ENCODE measurements around the gene IQSEC1.

DNA sequence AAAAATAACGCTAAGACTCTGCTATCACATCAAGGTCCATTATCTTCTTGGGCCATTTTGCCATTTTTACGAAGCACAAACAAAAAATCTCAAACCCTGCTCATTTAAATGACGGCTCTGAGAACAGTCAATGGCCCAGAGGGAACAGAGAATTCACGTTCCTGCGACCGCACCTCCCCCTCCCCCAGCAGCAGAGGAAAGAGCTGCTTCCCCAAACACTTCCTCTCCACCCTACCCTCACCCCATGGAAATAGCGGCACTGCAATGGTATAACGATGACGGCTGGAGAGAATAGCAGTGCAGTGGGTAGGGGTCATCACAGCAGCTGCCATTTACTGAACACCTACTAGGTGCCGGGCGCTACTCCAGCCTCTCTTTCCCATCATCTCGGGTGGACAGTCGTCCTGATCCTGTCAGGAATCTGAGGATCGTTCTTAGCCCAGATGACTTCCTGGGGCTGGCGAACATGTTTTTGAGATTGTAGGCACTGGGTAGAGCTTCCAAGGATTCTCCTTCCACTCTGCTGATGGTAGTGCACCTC, 113.3 kb downstream of the IQSEC1 start:
- TF ChIP-seq TAF1 (IDR thresholded peaks at IDR 0.05; ENCODE audit: borderline replicate concordance, insufficient read depth, low read length) (no peak), POLR2AphosphoS5 (IDR thresholded peaks at IDR 0.05; ENCODE audit: low read depth, low read length) (no peak), FOXP2 (optimal IDR thresholded peaks at IDR 0.05; ENCODE audit: borderline replicate concordance, extremely low read depth, extremely low read length, insufficient read depth) (no peak)
- TF ChIP-seq, protein P1, sequence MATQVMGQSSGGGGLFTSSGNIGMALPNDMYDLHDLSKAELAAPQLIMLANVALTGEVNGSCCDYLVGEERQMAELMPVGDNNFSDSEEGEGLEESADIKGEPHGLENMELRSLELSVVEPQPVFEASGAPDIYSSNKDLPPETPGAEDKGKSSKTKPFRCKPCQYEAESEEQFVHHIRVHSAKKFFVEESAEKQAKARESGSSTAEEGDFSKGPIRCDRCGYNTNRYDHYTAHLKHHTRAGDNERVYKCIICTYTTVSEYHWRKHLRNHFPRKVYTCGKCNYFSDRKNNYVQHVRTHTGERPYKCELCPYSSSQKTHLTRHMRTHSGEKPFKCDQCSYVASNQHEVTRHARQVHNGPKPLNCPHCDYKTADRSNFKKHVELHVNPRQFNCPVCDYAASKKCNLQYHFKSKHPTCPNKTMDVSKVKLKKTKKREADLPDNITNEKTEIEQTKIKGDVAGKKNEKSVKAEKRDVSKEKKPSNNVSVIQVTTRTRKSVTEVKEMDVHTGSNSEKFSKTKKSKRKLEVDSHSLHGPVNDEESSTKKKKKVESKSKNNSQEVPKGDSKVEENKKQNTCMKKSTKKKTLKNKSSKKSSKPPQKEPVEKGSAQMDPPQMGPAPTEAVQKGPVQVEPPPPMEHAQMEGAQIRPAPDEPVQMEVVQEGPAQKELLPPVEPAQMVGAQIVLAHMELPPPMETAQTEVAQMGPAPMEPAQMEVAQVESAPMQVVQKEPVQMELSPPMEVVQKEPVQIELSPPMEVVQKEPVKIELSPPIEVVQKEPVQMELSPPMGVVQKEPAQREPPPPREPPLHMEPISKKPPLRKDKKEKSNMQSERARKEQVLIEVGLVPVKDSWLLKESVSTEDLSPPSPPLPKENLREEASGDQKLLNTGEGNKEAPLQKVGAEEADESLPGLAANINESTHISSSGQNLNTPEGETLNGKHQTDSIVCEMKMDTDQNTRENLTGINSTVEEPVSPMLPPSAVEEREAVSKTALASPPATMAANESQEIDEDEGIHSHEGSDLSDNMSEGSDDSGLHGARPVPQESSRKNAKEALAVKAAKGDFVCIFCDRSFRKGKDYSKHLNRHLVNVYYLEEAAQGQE (IDR thresholded peaks at IDR 0.05; ENCODE audit: insufficient read depth in 1 of 2, low read depth in 2 of 2, low read length in 2 of 2): no peak
